WI38 (cell line): ENCODE data around the gene ZNF8.
"Not testable (repeated sequence)": the region's sequence is repeated elsewhere in the genome, so short reads cannot be mapped to it uniquely, and the experiment has no call there.

Experiments used
- H3K4me3 ChIP-seq: 2 replicates; pipeline ENCODE4 v1.5.1; 2011; ENCODE audit warnings: low read depth, mild to moderate bottlenecking, control low read depth, low read length
- CTCF ChIP-seq: IDR thresholded peaks from 2 replicates; pipeline ENCODE4 v1.5.1; 2012; ENCODE audit warnings: low read depth, mild to moderate bottlenecking, control low read depth, low read length

Gene ZNF8

GRCh38 chr19:58310685-58311084 lies 31.9 kb downstream of the ZNF8 start:
- not testable (repeated sequence) for H3K4me3 ChIP-seq
- 0 out of 2 replicates have a peak, but pooled peaks have one; percentile 14 for TF ChIP-seq CTCF

GRCh38 chr19:58311345-58311865 lies 32.6 kb downstream of the ZNF8 start:
- TF ChIP-seq CTCF: no peak
- H3K4me3 ChIP-seq: no peak overlapping the region

GRCh38 chr19:58315580-58315979 lies 36.8 kb downstream of the ZNF8 start:
- no peak for TF ChIP-seq CTCF
- H3K4me3 ChIP-seq: no peak overlapping the region

- no peak overlapping the region for H3K4me3 ChIP-seq
- no peak for TF ChIP-seq CTCF
Measured at GRCh38 chr19:58317476-58318072, 38.8 kb downstream of the ZNF8 start.

- TF ChIP-seq CTCF: no peak
- H3K4me3 ChIP-seq: no peak overlapping the region
Measured at GRCh38 chr19:58318297-58318696, 39.5 kb downstream of the ZNF8 start.

GRCh38 chr19:58319241-58319640 lies 40.5 kb downstream of the ZNF8 start:
- no peak overlapping the region for H3K4me3 ChIP-seq
- TF ChIP-seq CTCF: no peak

GRCh38 chr19:58325311-58326022 lies 46.7 kb downstream of the ZNF8 start:
- TF ChIP-seq CTCF: no peak
- H3K4me3 ChIP-seq: peak overlapping the region; percentile 90
